HFFc6 (cell line): ENCODE results near the gene UBE2Q2. TPM values are rescaled to one million over a fixed set of nuclear protein-coding genes. Genes with fewer than 3 reads are reported as not detected.

ENCODE experiments used
- DNase-seq: peaks from one replicate; pipeline ENCODE4 v3.0.0-alpha.2; 2018
- H3K27ac Mint-ChIP-seq: 2 replicates; pipeline ENCODE4 v1.8.0; 2020; ENCODE audit warnings: mild to moderate bottlenecking, mixed read lengths
- H3K27me3 Mint-ChIP-seq: 2 replicates; pipeline ENCODE4 v1.8.0; 2021; ENCODE audit warnings: mild to moderate bottlenecking, moderate library complexity, mixed read lengths; ENCODE audit not compliant: insufficient read depth
- H3K36me3 Mint-ChIP-seq: 2 replicates; pipeline ENCODE4 v1.8.0; 2021; ENCODE audit warnings: low read depth, mixed read lengths
- H3K4me1 Mint-ChIP-seq: 2 replicates; pipeline ENCODE4 v1.8.0; 2020; ENCODE audit warnings: low read depth, mixed read lengths
- H3K4me3 Mint-ChIP-seq: 2 replicates; pipeline ENCODE4 v1.8.0; 2020; ENCODE audit warnings: mild to moderate bottlenecking, moderate library complexity, mixed read lengths
- H3K9me3 Mint-ChIP-seq: 2 replicates; pipeline ENCODE4 v1.8.0; 2020; ENCODE audit warnings: mild to moderate bottlenecking, mixed read lengths
- total RNA-seq, 6 experiments: library from RNA; stranded (reverse); fragmentation: NEBNext Ultra II Directional; extraction: Animal tissue kit (Norgen Biotek cat#: 25700); gene quantifications; 2 replicates in 1 of 6; 3 replicates in 5 of 6; pipeline ENCODE4 v1.2.3, GENCODE V29; 2021
- TF ChIP-seq, protein P1 (sequence below): fragments of 200-600 bp; sonication (generic); IDR thresholded peaks from 2 replicates; pipeline ENCODE4 v1.5.0; 2021; ENCODE audit warnings: antibody characterized with exemption, mild to moderate bottlenecking

Gene UBE2Q2
- total RNA-seq, 6 experiments from 2014 or later, result 38.4 to 45.6 (median 43.2) TPM

GRCh38 chr15:75815811-75816719 is 27.2 kb upstream of the UBE2Q2 start:
- Mint-ChIP-seq H3K36me3 (no peaks in the 10 kb centered on the region), H3K4me3 (no peak overlapping the region), H3K27ac (no peak overlapping the region), H3K9me3 (no peaks in the 10 kb centered on the region), H3K4me1 (peaks cover 16% of the 10 kb centered on the region; the same call in 1 of the 2 replicates), H3K27me3 (peaks cover 10% of the 10 kb centered on the region; the same call in 1 of the 2 replicates)
- no peak for DNase-seq
- TF ChIP-seq, protein P1, sequence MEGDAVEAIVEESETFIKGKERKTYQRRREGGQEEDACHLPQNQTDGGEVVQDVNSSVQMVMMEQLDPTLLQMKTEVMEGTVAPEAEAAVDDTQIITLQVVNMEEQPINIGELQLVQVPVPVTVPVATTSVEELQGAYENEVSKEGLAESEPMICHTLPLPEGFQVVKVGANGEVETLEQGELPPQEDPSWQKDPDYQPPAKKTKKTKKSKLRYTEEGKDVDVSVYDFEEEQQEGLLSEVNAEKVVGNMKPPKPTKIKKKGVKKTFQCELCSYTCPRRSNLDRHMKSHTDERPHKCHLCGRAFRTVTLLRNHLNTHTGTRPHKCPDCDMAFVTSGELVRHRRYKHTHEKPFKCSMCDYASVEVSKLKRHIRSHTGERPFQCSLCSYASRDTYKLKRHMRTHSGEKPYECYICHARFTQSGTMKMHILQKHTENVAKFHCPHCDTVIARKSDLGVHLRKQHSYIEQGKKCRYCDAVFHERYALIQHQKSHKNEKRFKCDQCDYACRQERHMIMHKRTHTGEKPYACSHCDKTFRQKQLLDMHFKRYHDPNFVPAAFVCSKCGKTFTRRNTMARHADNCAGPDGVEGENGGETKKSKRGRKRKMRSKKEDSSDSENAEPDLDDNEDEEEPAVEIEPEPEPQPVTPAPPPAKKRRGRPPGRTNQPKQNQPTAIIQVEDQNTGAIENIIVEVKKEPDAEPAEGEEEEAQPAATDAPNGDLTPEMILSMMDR, result no peak

- no peak for DNase-seq
- Mint-ChIP-seq H3K27ac (peak overlapping the region; percentile 87; the same call in 1 of the 2 replicates), H3K4me3 (peak overlapping the region; percentile 83), H3K9me3 (no peaks in the 10 kb centered on the region), H3K27me3 (peaks cover 13% of the 10 kb centered on the region; the same call in 1 of the 2 replicates), H3K36me3 (no peaks in the 10 kb centered on the region), H3K4me1 (peaks cover 16% of the 10 kb centered on the region; the same call in 1 of the 2 replicates)
- TF ChIP-seq, protein P1, result no peak
Measured at GRCh38 chr15:75817138-75817935, 25.9 kb upstream of the UBE2Q2 start.

GRCh38 chr15:75820206-75820605 is 23.0 kb upstream of the UBE2Q2 start:
- TF ChIP-seq, protein P1, result no peak

GRCh38 chr15:75821786-75822345 is 21.4 kb upstream of the UBE2Q2 start:
- H3K27ac Mint-ChIP-seq, result no peak overlapping the region

More at GRCh38 chr15:75820206-75820605, 23.0 kb upstream of the UBE2Q2 start:
- DNase-seq, result no peak
- Mint-ChIP-seq H3K27me3 (peaks cover 12% of the 10 kb centered on the region), H3K9me3 (no peaks in the 10 kb centered on the region), H3K36me3 (no peaks in the 10 kb centered on the region), H3K4me3 (no peak overlapping the region), H3K4me1 (peaks cover 25% of the 10 kb centered on the region), H3K27ac (no peak overlapping the region)

More at GRCh38 chr15:75821786-75822345, 21.4 kb upstream of the UBE2Q2 start:
- DNase-seq, result no peak
- TF ChIP-seq, protein P1, result no peak
- Mint-ChIP-seq H3K4me1 (peaks cover 15% of the 10 kb centered on the region), H3K36me3 (no peaks in the 10 kb centered on the region), H3K4me3 (no peak overlapping the region), H3K27me3 (peaks cover 12% of the 10 kb centered on the region), H3K9me3 (no peaks in the 10 kb centered on the region)
